Spleen (tissue), 7 donors: ENCODE data around the gene SEC22A.

Source experiments
- CTCF ChIP-seq, 11 experiments: fragments of 200-600 bp in 7 of 11; fragments of 450-650 bp in 4 of 11; sonication (generic) in 4 of 11; IDR thresholded peaks in 8 of 11; conservative IDR thresholded peaks in 3 of 11; 1 replicate in 7 of 11; 2 replicates in 4 of 11; pipeline versions ENCODE4 v1.4.0 to v1.8.0; 2016 to 2021; ENCODE audit warnings: antibody characterized with exemption in 11 of 11, inconsistent platforms in 4 of 11, mild to moderate bottlenecking in 1 of 11
- POLR2A ChIP-seq, 3 donors: fragments of 450-650 bp; IDR thresholded peaks; one replicate each; pipeline ENCODE4 v1.5.1; 2017; ENCODE audit warnings: antibody characterized with exemption in 3 of 3, mild to moderate bottlenecking in 1 of 3
- POLR2AphosphoS5 ChIP-seq, 3 donors: sonication (generic); formaldehyde crosslinking; IDR thresholded peaks; one replicate each; pipeline ENCODE4 v1.5.1; 2017; ENCODE audit warnings: antibody characterized with exemption in 3 of 3
- donor health status: DM: no; HTN: no; CAD: no; lungs with moderate emphysema.
- donor health status: DM: no; HTN: no; CAD: no.
- donor health status: DM: no; HTN: no; CAD: no.

GRCh38 chr3:123290962-123291361 is 89.2 kb downstream of the SEC22A start:
- TF ChIP-seq CTCF (IDR thresholded peaks at IDR 0.05 in 8 of 11, conservative IDR thresholded peaks at IDR 0.05 in 3 of 11): no peak
- TF ChIP-seq POLR2A (IDR thresholded peaks at IDR 0.05): no peak
- TF ChIP-seq POLR2AphosphoS5 (IDR thresholded peaks at IDR 0.05): no peak
